H9 (cell line): ENCODE data around the gene CCDC92. TPM values are rescaled to one million over a fixed set of nuclear protein-coding genes. Genes with fewer than 3 reads are reported as not detected.
A peak's percentile ranks its signal among the peaks of the same experiment; 100 is the strongest.

Experiments
- DNase-seq: peaks from one replicate; pipeline ENCODE4 v3.0.0-alpha.2; 2017
- H2AFZ ChIP-seq: one replicate; pipeline ENCODE4 v1.6.1; 2013; ENCODE audit warnings: mild to moderate bottlenecking, low read length, control low read depth, moderate library complexity
- H2AK5ac ChIP-seq: 2 replicates; pipeline ENCODE4 v1.6.1; 2013; ENCODE audit warnings: low read length, control low read depth, mixed read lengths; ENCODE audit not compliant: insufficient read length
- H2BK120ac ChIP-seq: one replicate; pipeline ENCODE4 v1.6.1; 2013; ENCODE audit warnings: low read depth, mild to moderate bottlenecking, low read length, control low read depth, inconsistent platforms; ENCODE audit not compliant: poor library complexity, severe bottlenecking
- H2BK12ac ChIP-seq: 2 replicates; pipeline ENCODE4 v1.6.1; 2013; ENCODE audit warnings: low read length, control low read depth, mixed read lengths, low read depth; ENCODE audit not compliant: insufficient read length
- H2BK15ac ChIP-seq: 2 replicates; pipeline ENCODE4 v1.6.1; 2013; ENCODE audit warnings: low read depth, low read length, control low read depth
- H2BK20ac ChIP-seq: one replicate; pipeline ENCODE4 v1.6.1; 2013; ENCODE audit warnings: low read depth, mild to moderate bottlenecking, low read length, control low read depth, inconsistent platforms; ENCODE audit not compliant: poor library complexity, severe bottlenecking
- H2BK5ac ChIP-seq: 2 replicates; pipeline ENCODE4 v1.6.1; 2013; ENCODE audit warnings: low read length, control low read depth, mixed read lengths; ENCODE audit not compliant: insufficient read length
- H3K14ac ChIP-seq: 2 replicates; pipeline ENCODE4 v1.6.1; 2013; ENCODE audit warnings: low read length, control low read depth; ENCODE audit not compliant: insufficient read depth
- H3K18ac ChIP-seq: 2 replicates; pipeline ENCODE4 v1.6.1; 2013; ENCODE audit warnings: low read depth, mild to moderate bottlenecking, mixed read lengths, low read length, control low read depth; ENCODE audit not compliant: insufficient read length
- H3K23ac ChIP-seq: 2 replicates; pipeline ENCODE4 v1.6.1; 2013; ENCODE audit warnings: low read length, control low read depth, mixed read lengths, low read depth; ENCODE audit not compliant: insufficient read length
- H3K23me2 ChIP-seq: 2 replicates; pipeline ENCODE4 v1.6.1; 2013; ENCODE audit warnings: low read depth, mild to moderate bottlenecking, mixed read lengths, low read length, control low read depth; ENCODE audit not compliant: insufficient read length, poor library complexity, severe bottlenecking
- H3K27ac ChIP-seq: 2 replicates; pipeline ENCODE4 v1.5.1; 2013; ENCODE audit warnings: low read length, control low read depth, mixed read lengths, low read depth; ENCODE audit not compliant: insufficient read length
- H3K27me3 ChIP-seq: 2 replicates; pipeline ENCODE4 v1.6.1; 2013; ENCODE audit warnings: low read length, control low read depth, inconsistent platforms; ENCODE audit not compliant: insufficient read depth
- H3K4ac ChIP-seq: 2 replicates; pipeline ENCODE4 v1.6.1; 2013; ENCODE audit warnings: low read depth, mild to moderate bottlenecking, control low read depth, inconsistent platforms, low read length, moderate library complexity
- H3K4me1 ChIP-seq: 2 replicates; pipeline ENCODE4 v1.6.1; 2013; ENCODE audit warnings: low read length, control low read depth, inconsistent platforms; ENCODE audit not compliant: insufficient read depth
- H3K4me2 ChIP-seq: 2 replicates; pipeline ENCODE4 v1.6.1; 2013; ENCODE audit warnings: low read length, control low read depth, mixed read lengths; ENCODE audit not compliant: insufficient read length, insufficient read depth
- H3K56ac ChIP-seq: 2 replicates; pipeline ENCODE4 v1.6.1; 2013; ENCODE audit warnings: low read depth, mild to moderate bottlenecking, mixed read lengths, low read length, control low read depth; ENCODE audit not compliant: insufficient read length
- H3K79me1 ChIP-seq: 2 replicates; pipeline ENCODE4 v1.6.1; 2013; ENCODE audit warnings: low read depth, mild to moderate bottlenecking, moderate library complexity, low read length, control low read depth, inconsistent platforms; ENCODE audit not compliant: insufficient read depth, poor library complexity, severe bottlenecking
- H3K79me2 ChIP-seq: 2 replicates; pipeline ENCODE4 v1.6.1; 2013; ENCODE audit warnings: low read length, control low read depth, inconsistent platforms; ENCODE audit not compliant: insufficient read depth
- H3K9ac ChIP-seq: 2 replicates; pipeline ENCODE4 v1.6.1; 2013; ENCODE audit warnings: low read length, control low read depth, mixed read lengths; ENCODE audit not compliant: insufficient read length; ENCODE audit errors: extremely low read depth
- H3K9me3 ChIP-seq: one replicate; pipeline ENCODE4 v1.6.1; 2013; ENCODE audit warnings: low read depth, low read length, inconsistent platforms; ENCODE audit not compliant: control insufficient read depth
- H3T11ph ChIP-seq: one replicate; pipeline ENCODE4 v1.6.1; 2013; ENCODE audit warnings: mild to moderate bottlenecking, low read length, control low read depth, inconsistent platforms
- H4K20me1 ChIP-seq: one replicate; pipeline ENCODE4 v1.6.1; 2013; ENCODE audit not compliant: control insufficient read depth, insufficient read length, insufficient read depth
- H4K5ac ChIP-seq: 2 replicates; pipeline ENCODE4 v1.6.1; 2013; ENCODE audit warnings: low read depth, mild to moderate bottlenecking, mixed read lengths, low read length, control low read depth; ENCODE audit not compliant: insufficient read length
- H4K8ac ChIP-seq: replicated peaks from 2 replicates; pipeline ENCODE4 v1.6.1; 2013; ENCODE audit warnings: low read length, control low read depth, mixed read lengths, low read depth; ENCODE audit not compliant: insufficient read length
- H4K91ac ChIP-seq: 2 replicates; pipeline ENCODE4 v1.6.1; 2013; ENCODE audit warnings: low read depth, mild to moderate bottlenecking, moderate library complexity, mixed read lengths, low read length, control low read depth; ENCODE audit not compliant: insufficient read length
- H3K27ac Mint-ChIP-seq, 3 experiments: 2 replicates in 2 of 3; 3 replicates in 1 of 3; pipeline ENCODE4 v1.8.0; 2020 to 2021; ENCODE audit warnings: mixed read lengths in 3 of 3, mild to moderate bottlenecking in 1 of 3, moderate library complexity in 1 of 3
- H3K27me3 Mint-ChIP-seq: 2 replicates; pipeline ENCODE4 v1.8.0; 2021; ENCODE audit warnings: low read depth, mild to moderate bottlenecking, moderate library complexity, mixed read lengths
- H3K36me3 Mint-ChIP-seq, 3 experiments: 2 replicates in 2 of 3; 3 replicates in 1 of 3; pipeline ENCODE4 v1.8.0; 2020 to 2021; ENCODE audit warnings: low read depth in 3 of 3, mixed read lengths in 3 of 3; ENCODE audit not compliant: insufficient read depth in 1 of 3
- H3K4me1 Mint-ChIP-seq, 2 experiments: 2 replicates each; pipeline ENCODE4 v1.8.0; 2020; ENCODE audit warnings: mixed read lengths in 2 of 2
- H3K4me3 Mint-ChIP-seq, 2 experiments: 2 replicates in 1 of 2; 3 replicates in 1 of 2; pipeline ENCODE4 v1.8.0; 2020 to 2021; ENCODE audit warnings: mild to moderate bottlenecking in 2 of 2, mixed read lengths in 2 of 2, moderate library complexity in 1 of 2
- H3K9me3 Mint-ChIP-seq, 2 experiments: 2 replicates in 1 of 2; 3 replicates in 1 of 2; pipeline ENCODE4 v1.8.0; 2020; ENCODE audit warnings: mild to moderate bottlenecking in 2 of 2, mixed read lengths in 2 of 2, moderate library complexity in 1 of 2
- CTCF ChIP-seq: fragments of 200-600 bp; sonication (generic); conservative IDR thresholded peaks from 3 replicates; pipeline ENCODE4 v1.8.0; 2021; ENCODE audit warnings: antibody characterized with exemption, mild to moderate bottlenecking
- WGBS: extraction: QIAGEN DNeasy Blood & Tissue Kit; methylation state at CpG from one replicate; pipeline ENCODE4 v1.1.7; 2013; ENCODE audit warnings: missing lambda C conversion rate, low lambda C conversion rate, mixed read lengths; ENCODE audit not compliant: insufficient read length; ENCODE audit errors: extremely low coverage; 5-methylcytosine and 5-hydroxymethylcytosine counted together
- total RNA-seq: library from RNA; stranded (reverse); gene quantifications from 2 replicates; pipeline ENCODE4 v1.2.1, GENCODE V29; 2021

Gene CCDC92
- total RNA-seq, 1 experiment from 2014 or later, result 1.3 TPM

- Histone ChIP-seq H3K18ac (no peak overlapping the region), H3K23me2 (no peaks in the 10 kb centered on the region), H2BK20ac (no peak overlapping the region), H3K79me1 (no peaks in the 10 kb centered on the region), H3K4me2 (no peak overlapping the region), H3K14ac (no peak overlapping the region), H3K79me2 (no peaks in the 10 kb centered on the region), H3K4me1 (no peaks in the 10 kb centered on the region), H2BK5ac (no peak overlapping the region), H4K8ac (no peak overlapping the region), H2BK120ac (no peak overlapping the region), H3K23ac (no peak overlapping the region), H3K27me3 (no peaks in the 10 kb centered on the region; the same call in 1 of the 2 replicates), H3K4ac (no peak overlapping the region), H2BK12ac (no peak overlapping the region), H3K9me3 (no peaks in the 10 kb centered on the region), H4K20me1 (no peaks in the 10 kb centered on the region), H2BK15ac (no peak overlapping the region), H2AK5ac (no peak overlapping the region), H3T11ph (no peak overlapping the region), H4K91ac (no peak overlapping the region), H4K5ac (no peak overlapping the region), H3K9ac (no peak overlapping the region), H3K27ac (no peak overlapping the region), H2AFZ (no peak overlapping the region), H3K56ac (no peak overlapping the region)
- TF ChIP-seq CTCF, result no peak
- DNase-seq, result peak; percentile 70
- Mint-ChIP-seq H3K36me3 (peaks cover 0 to 8% (median 4%) of the 10 kb centered on the region in 3 experiments; a peak in 3 of 7 replicates), H3K27me3 (peaks cover 81% of the 10 kb centered on the region), H3K9me3 (peaks cover 13 to 14% of the 10 kb centered on the region in 2 experiments), H3K4me3 (no peak overlapping the region), H3K27ac (no peak overlapping the region), H3K4me1 (peaks cover 0 to 10% of the 10 kb centered on the region in 2 experiments; a peak in 3 of 4 replicates)
- WGBS, result no CpG with 5 or more reads among the region's 20 CpGs
Observed at GRCh38 chr12:123914726-123915333, 57.8 kb downstream of the CCDC92 start.
